ENCODE data around the gene AFF3.

- no peak for TF ChIP-seq CTCF (IDR thresholded peaks at IDR 0.05)
- no peak for TF ChIP-seq POLR2AphosphoS5 (IDR thresholded peaks at IDR 0.05)
Observed at GRCh38 chr2:99939135-99939534, 203.3 kb downstream of the AFF3 start.
